Kidney tubule cell (primary cell): ENCODE results near the gene PPP1R14C.

Experiments
- DNase-seq: peaks from one replicate; pipeline ENCODE4 v3.0.0-alpha.2; 2018; ENCODE audit warnings: low spot score

PPP1R14C gene

DNA sequence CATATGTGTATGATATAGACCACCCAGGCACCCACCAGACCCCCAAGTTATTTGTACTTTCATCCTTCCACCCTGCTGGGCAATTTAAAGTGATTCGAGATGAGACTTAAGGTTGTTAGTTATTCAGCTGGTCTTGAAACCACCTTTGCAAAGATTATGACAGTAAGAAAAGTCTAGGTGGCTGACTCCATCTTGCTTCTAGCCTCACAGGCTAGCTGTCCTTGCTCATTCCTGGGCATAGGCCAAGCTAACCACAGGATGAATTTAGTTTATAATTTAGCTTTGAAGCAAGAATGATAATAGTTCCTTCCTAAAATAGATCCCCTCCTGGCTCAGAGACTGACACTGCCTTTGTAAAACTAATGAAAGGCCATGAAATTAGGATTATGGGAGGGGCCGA lies 154.0 kb downstream of the PPP1R14C start:
- no peak for DNase-seq

DNA sequence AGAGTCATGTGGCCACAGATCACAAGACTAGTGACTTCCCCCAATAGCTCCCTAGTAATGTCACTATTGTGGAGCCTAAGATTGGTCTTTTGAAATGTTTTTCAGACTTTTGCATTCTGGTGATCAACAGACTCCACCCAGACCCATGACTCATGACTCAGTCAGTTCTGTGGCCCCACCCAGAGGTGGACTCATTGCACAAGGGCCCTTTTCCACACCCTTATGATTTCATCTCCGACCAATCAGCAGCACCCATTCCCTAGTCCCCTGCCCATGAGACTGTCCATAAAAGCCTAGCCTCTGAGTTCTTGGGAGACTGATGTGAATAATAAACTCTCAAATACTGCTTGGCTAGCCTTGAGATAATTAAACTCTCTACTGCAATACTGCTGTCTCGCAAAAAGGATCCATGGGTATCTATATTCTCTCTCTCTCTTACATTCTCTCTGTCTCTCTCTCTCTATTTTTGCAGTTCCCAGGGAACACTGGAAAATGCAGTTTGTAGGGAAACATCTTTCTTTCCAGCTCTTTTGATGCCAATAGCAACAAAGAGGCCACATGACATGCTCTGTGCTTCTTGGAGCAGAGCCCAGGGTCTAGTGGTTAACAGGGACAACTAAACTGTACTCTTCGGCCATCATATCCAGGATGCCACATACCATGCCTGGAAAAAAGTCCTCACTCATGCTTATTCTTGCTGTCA lies 154.6 kb downstream of the PPP1R14C start:
- peak; percentile 75 for DNase-seq

DNA sequence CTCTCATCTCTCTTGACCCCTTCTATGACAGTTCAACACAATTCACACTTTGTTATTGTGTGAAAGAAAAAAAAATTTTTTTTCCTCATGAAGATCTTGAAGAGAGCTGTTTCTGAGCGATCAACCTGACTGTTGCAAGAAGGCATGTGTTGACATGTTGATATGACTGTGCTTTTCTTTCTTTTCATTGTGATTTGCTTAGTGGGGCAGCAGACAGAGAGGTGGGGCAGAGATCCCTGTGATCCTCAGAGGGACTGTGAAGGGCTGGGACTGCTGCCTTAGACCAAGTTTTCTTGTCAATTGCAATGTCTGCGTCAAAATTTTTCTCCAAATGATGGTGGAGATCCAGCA lies 155.2 kb downstream of the PPP1R14C start:
- no peak for DNase-seq

DNA sequence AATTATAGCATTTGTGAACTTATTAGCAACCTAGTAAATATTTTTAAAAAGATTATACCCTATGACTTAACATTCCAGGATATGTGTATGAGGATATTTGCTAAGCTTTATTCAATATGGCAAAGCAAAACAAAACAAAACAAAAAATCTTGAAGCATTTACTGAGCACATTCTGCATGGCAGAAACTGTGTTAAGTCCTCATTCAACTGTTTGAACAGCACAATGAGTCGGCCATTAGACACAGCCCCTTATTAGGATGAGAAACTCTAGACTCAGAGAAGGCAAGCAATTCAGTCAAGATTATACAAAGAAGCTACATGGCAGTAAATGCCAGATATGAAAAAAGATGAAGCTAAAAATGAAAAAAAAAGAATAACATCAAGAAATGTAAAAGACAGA lies 155.8 kb downstream of the PPP1R14C start:
- no peak for DNase-seq
